CD4-positive, alpha-beta T cell treated with Interleukin-17A for 1 hour (primary cell): ENCODE results near the gene NR2C2AP.
A peak's percentile ranks its signal among the peaks of the same experiment; 100 is the strongest.
"Not testable (repeated sequence)": the region's sequence is repeated elsewhere in the genome, so short reads cannot be mapped to it uniquely, and the experiment has no call there.

Experiments
- DNase-seq: peaks from one replicate; pipeline ENCODE4 v3.0.0-alpha.2; 2020

NR2C2AP gene

DNA sequence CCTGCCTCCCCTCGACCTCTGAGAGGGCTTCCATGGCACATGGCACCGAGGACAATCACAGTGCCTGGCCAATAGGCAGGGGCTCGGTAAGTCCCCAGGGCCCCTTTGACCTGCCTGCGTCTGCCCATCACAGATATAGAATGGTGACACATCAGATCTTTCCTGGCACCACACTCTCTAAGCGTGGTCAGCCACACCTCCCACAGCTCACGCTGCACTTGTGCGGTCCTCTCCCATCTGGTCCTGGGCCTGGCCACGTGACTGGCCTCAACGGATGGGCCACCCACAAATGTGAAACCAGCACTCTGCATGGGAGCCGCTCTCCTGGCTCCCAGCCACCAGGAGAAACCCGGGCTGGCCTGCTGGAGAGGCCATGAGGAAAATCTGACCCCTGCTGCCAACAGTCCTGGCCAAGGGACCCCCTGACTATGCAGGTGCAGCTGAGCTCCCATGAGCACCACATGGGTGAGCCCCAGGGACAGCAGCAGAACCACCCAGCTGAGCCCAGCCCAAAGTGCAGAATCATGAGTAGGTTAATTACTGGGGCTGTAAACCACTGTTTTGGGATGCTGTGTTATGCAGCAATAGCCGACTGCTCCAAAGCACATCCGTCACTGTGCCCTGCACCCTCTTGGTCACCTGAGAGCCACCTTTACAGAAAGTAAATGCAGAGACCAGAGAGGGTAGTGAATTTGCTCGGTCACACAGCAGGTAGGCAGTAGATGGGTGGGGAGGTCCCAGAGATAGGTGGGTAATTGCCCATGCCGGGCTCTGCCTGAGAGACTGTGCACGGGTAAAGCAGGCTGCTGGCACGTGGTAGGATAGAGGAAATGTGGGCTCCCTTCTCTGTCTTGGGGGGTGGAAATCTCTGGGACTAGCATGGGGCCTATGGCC is 23.4 kb downstream of the NR2C2AP start:
- no peak for DNase-seq

DNA sequence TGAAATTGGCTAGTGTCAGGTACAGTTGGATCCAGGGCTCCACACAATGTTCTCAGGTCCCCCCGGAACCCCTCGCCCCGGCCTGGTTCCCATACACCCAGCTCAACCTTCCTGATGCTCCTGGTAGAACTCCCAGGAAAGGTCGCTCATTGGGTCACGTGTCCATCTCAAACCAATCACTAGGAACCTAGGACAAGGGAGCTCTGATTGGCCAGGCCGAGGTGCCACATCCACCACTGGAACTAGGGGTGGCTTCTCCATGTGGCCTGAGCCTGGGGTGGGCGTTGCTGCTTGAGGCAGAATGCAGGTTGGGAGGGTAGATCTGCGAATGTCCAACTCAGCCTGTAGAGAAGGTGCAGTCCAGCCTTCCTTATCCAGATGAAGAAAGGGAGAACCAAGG is 26.3 kb downstream of the NR2C2AP start:
- DNase-seq = no peak

DNA sequence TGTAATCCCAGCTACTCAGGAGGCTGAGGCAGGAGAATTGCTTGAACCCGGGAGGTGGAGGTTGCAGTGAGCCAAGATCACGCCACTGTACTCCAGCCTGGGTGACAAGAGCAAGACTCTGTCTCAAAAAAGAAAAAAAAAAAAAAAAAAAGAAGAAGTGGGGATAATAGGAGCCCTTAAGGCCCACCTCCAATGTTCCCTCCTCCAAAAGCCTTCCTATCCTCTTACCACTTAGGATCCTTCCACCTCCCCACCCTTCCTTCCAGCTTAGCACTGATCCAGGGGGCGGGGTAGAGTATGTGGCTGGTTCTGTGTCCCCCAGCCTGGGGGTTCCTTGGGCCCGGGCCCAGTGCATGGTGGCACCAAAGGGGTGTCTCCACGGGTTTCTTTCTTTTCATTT is 30.0 kb downstream of the NR2C2AP start:
- not testable (repeated sequence) for DNase-seq

DNA sequence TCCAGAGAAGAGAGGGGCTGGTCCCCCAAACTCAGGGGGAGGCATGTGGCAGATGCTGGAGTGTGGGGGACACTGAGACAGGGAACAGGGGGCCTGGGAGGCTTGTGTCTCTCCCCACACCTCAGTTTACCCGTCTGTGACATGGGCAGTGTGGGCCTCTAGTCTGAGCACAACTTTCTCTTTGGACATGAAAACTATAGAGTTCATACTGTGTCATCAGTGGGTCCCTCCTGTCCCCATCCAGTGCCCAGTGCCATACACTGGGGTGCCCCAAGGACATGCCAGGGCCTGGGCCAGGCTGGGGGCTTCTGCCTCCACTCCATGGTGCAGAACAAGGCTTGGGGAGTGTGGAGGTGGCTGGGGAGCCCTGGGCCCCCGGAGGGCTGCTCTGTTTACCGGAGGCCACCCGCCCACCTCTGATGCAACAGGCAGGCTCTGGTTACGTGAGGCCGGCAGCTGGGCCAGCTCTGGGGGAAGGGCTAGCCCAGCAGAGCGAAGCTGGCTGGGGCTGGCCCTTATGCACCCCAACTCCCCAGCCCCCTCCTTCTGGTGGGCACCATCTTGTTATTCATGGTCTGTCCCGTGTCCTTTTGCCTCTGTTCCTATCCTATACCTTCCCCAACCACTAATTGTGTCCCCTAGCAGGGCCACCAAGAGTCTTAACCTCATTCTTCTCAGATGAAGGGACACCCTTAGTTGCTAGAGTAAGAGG is 31.2 kb downstream of the NR2C2AP start:
- no peak for DNase-seq

DNA sequence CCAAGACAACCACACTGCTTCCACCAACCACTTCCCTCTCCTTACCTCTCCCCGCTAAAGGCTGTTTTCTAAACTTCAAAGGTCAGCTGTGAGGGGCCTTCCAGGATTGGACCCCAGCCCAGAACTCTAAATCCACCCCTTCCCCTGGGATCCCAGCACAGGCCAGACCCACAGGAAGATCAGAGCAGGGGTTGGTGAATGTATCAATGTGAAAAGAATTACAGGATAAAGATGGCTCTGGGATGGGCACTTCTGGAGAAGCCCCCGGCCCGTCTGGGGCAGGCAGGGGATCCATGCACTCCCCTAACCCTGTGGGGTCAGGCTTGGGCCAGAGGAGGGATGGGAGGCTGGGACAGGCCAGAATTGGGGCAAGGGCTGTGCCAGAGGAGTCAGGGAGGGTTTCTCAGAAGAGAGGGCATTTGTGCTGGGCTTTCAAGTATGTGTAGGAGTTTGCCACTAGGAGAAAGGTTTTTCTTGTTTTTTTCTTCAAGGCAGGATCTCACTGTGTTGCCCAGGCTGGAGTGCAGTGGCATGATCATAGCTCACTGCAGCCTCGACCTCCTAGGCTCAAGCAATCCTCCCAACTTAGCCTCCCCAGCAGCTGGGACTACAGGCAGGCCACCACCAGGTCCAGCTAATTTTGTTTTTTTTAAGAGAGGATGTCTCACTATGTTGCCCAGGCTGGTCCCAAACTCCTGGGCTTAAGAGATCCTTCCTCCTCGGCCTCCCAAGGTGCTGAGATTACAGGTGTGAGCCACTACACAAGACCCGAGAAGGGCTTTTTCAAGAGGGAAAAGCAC is 32.1 kb downstream of the NR2C2AP start:
- DNase-seq = no peak

DNA sequence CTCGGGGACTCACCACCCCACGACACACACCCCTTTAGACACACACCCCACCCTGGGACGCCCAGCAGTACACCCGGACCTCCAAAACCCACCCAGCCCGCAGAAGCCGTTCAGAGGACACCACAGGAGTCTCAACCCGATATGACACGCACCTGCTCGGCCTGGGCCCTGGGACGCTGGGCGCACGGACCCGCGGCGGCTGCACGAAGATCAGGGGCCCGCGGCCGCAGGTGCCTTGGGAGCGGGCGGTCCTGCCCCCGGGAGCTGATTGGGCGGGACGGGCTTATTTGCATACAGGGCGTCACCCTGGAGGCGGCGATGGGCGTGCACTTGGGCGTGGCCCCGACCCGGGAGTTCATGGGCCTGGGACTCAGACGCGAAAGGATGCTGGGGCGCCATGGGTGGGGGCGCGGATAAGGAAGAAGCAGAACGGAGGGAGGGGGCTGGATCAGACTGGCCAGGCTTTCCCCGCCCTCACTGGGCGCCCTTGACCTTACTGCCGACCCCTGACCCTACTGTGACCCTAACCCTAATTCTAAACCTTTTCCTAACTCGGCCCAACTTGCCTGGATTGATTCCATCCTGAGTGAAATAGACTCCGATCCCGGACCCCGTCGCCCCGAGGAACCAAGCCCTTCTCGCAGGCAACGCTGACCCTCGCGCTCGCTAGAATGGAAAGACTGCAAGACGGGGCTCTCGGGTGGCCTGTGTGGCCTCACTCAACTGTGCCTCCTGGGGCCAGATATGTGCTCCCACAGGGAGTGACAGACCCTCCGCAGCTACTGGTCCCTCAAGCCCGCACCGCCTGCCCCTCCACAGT is 33.0 kb downstream of the NR2C2AP start, which contains the start of gene MEF2B:
Gene MEF2B (minus strand): TSS at position 211 of the 820 bp plus-strand sequence. CDS start 19,528 bp downstream, outside the sequence.
- DNase-seq = peak; percentile 75

DNA sequence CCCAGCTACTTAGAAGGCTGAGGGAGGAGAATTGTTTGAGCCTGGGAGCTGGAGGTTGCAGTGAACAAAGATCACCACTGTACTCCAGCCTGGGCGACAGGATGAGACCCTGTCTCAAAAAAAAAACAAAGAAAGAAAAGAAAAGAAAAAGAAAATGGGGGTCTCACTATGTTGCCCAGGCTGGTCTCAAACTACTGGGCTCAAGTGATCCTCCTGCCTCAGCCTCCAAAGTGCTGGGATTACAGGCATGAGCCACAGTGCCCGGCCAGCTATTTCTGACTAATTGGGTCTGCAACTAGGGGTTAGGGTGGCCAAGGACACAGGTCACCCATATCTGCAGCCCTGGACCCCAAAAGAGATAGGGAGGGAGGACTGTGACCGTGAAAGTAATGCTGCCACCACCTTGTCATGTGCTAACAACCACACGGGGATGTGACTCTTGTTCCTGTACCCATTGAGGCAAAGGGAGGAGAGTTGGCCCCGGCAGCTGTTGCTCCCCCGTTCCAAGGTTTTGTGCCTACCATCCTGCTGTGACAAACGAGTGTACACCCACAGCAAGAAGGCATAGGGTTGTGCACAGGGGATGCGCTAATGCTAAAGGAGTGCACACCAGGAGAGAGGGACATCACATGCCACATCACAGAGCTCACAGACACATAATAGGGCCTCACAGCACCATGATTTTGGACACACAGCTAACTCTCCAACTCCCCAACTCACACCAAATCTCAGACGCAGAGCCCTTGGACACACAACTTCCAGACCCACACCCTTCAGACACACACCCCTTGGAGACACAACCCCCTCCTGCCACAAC is 33.8 kb downstream of the NR2C2AP start:
- no peak for DNase-seq

DNA sequence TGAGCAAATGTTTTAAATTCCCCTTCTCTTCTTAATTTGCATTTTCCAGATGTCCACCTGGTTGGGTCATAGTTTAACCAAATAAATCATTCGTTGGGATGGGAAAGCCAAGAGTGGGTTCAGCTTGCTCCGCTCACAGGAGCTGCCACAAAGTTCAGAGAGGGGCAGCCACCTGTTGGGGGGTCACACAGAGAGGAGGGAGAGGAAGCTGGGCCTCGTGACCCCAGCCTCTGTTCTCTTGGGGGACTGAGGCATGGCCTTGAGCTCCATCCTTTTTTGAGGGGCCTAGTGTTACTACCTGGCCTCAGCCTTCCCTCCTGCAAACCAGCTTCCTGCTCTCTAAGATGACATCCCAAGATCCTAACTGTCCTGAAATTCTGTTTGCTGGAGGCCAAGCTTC is 35.6 kb downstream of the NR2C2AP start:
- DNase-seq = no peak

DNA sequence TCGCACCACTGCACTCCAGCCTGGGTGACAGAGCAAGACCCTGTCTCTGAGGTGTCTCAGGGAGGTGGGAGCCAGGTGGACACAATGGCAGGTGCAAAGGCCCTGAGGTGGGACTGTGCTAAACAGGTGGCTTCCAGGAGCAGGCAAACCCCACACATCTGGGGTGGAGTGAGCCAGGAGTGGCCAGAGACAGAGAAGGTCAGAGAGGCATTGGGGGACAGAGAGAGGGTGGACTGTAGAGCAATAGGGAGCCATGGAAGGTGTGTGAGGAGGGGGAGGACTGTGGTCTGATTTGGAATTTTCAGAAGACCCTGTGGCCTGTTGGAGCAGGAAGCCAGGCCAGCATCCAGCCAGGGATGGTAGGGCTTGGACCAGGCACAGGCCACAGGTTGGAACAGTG is 37.8 kb downstream of the NR2C2AP start:
- DNase-seq = no peak

DNA sequence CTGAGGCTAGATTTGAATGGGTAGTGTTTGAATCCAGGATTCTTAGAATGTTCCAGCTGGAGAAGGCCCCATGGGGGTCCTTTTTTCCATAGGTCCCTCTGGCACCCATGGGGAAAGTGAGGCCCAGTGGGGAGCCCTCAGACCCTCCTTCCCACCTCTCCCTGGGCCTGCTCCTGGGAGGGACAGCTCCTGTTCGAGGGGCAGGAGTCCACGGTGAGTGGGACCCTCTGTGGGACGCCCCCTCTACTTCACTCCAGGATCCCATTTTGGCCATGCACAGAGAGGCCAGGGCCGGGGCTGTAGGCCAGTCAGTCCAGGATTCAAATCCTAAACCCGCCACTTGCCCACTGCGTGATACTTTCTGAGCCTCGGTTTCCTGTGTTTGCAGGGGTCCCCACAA is 40.7 kb downstream of the NR2C2AP start:
- no peak for DNase-seq

DNA sequence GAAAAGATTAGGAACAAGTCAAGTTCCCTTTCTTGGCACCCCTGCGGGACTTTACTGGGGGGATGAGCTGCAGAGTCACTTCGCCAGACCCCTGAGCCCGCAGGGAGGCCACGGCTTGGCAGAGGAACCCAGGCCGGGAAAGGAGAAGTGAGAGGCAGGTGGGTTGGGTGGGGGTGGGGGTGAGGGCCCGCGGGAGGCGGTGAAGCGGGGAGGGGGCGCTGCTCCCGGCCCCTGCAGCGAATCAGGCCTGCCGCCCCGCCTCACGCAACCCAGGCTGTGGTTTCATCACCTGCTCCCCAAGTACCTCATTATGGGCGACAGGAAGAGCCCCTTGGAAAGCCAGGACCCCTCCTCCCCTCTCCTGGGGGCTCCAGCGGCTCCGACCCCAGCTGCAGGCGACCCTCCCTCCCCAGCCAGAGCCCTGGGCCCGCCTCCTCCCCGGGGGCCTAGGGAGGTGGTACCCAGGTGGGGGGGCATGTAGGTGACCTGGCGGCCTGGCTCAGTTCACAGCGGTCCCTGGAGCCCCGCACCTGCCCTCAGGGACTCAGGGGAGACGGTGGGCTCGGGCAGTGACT is 42.7 kb downstream of the NR2C2AP start:
- no peak for DNase-seq

DNA sequence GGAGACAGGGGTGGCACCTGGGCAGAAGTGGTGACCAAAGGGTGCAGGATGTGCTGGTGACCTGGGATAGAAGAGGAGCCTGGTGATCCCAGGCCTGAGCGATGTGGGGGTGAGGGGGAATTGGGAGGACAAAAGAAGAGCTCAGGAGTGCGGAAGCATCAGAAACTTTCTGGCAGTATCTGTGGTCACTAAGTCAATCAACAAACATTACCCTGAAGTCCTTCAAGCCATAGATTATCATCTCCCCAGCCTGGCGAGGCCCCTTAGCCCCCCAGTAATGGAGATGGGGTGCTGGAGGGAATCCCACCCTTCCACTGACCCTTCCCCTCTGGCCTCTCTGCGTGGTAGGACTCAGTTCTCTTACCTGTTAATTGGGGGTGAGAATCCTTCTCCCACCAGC is 43.7 kb downstream of the NR2C2AP start:
- no peak for DNase-seq

DNA sequence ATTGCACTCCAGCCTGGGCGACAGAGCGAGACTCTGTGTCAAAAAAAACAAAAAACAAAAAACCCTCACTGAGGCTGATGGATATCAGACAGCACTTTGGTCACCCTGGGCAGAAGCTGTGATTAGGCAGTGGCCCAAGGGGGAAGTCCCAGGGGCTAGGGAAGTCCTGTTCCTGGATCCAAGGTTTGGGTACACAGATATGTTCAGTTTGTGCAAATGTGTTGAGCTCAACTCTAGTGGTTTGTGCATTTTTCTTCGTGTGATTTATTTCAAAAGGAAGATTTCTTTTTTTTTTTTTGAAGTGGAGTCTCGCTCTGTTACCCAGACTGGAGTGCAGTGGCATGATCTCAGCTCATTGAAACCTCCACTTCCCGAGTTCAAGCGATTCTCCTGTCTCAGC is 45.4 kb downstream of the NR2C2AP start:
- no peak for DNase-seq

DNA sequence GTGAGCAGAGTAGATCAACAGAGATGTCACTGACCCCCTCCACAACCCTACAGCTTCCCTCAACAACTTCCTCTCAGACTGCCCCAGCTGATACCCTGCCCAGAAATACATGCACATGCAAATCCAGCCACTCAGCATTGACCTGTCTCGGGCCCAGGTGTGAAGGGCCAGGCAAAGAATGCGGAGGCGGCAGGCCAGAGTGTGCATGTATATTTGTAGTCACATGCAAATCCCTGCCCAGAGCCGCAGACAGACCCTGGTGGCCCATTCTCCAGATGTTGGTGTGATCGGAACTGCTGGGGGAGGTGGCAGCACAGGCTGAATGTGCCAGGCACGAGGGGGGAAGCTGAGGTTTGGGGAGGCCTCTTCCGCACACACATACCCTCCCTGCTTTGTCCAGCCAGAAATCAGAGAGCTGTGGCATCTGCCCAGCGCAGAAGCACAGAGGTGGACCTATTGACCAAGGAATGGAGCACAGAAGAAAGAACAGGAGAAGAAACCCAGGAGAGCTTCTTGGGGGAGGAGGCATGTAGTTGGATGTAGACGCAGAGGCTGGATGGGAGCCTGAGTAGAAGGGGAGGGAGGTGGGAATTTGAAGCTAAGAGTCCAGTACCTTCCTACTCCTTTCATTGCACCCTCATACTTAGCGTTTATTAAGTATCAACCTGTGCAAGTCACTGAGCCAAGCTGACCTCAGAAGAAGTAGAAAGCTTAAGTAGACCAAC is 47.6 kb downstream of the NR2C2AP start:
- no peak for DNase-seq

DNA sequence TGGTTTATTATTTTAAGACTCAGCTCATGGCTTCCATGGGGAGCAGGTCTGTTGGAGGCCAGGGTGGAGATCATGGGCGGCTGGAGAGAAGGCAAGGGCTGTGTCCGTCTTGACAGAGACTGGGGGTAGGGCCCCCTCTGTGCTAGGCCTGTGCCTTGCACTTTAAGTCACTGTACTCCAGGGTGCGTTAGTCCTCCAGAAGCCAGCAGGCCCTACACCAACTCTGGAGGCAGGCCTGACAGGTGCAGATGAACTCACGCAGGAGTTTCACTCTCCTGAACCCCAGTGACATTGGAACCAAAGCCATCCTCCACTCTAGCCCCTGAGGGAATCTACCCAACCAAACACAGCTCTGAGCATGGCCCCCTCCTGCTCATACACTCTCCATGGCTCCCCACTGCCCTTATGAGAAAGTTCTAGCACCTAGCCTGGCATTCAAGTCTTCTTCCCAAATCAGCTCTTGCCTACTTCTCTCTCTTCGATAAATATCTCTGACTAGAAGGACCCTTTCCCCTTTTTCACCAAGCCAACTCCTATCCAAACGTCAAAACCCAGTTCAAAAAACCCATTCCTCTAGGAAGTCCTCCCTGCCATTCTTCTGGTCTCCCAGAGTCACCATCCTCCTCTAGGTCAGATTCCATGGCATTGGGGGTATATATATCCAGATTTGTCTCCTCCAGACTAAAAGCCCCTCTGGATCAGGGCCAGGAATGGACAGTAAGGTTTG is 48.3 kb downstream of the NR2C2AP start:
- DNase-seq = no peak

DNA sequence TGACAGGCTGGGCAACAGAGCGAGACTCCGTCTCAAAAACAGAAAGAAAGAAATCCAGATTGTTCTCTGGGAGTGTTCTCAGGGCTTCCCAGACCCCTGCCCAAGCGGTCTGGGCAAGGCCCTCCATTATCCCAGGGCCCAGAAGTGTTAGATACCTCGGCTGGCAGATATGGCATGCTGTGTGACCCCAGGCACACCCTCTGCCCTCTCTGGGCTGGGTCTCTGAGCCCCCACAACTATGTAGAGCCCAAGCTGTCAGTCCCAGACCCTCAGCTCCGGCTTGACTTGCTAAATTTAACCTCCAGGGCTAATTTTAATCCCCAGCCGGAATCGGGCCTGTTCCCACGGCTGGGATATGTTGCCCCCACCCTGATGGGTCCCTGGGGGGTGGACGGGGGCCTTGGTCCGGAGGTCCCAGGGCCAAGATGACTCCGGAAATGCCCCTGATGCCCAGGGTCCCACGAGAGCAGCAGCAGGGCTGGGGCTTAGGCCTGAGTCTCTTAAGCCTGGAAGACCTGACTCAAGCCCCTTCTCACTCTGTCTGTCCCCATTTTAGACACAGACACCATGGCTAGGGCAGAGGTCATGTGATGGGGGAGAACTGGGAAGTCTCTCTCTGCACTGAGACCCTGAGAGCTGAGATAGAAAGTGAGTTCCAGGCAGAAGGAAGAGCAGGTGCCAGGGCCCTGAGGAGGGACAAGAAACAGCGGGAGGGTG is 50.4 kb downstream of the NR2C2AP start:
- no peak for DNase-seq

DNA sequence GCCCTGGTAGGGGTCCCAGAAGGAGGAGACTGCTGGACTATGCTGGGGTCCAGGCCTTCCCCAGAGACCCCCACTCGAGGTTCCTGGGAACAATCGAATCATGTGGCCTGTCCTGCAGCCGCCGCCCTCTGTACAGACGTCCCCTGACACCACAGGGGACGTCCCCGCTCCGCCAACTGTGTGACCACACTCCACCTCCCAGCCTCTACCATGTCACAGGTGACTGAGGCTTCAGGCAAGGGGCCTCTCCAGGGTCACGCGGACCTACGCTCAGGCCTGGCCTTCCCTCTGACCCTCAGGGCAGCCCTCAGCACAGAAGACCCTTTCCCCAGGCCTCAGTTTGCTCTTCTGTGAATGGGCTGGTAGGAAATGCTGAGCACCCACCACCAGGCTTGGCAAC is 51.8 kb downstream of the NR2C2AP start:
- no peak for DNase-seq
